Activated CD8-positive, alpha-beta T cell treated with anti-CD3 and anti-CD28 coated beads for 36 hours (primary cell): ENCODE data around the gene NTN5. TPM values are rescaled to one million over a fixed set of nuclear protein-coding genes. Genes with fewer than 3 reads are reported as not detected.

Source experiments
- ATAC-seq: fragments of 200-7000 bp; cut with Tn5 transposase; one replicate; pipeline ENCODE4 v1.10.0; 2021; ENCODE audit warnings: mild to moderate bottlenecking, moderate library complexity
- CTCF ChIA-PET: fragments of 350-600 bp; sonication (Branson Sonifier 250); formaldehyde crosslinking; loops from one replicate; lab custom pipeline; 2021; ENCODE audit warnings: antibody characterized with exemption; lab: Charles Lee
- POLR2A ChIA-PET: fragments of 350-600 bp; sonication (Branson Sonifier 250); formaldehyde crosslinking; loops from one replicate; lab custom pipeline; 2021; ENCODE audit warnings: antibody characterized with exemption; lab: Charles Lee
- DNase-seq: peaks from one replicate; pipeline ENCODE4 v3.0.0-alpha.2; 2020
- H3K27ac Mint-ChIP-seq: one replicate; pipeline ENCODE4 v1.8.0; 2021; ENCODE audit warnings: mild to moderate bottlenecking, mixed read lengths
- H3K27me3 Mint-ChIP-seq: one replicate; pipeline ENCODE4 v1.8.0; 2021; ENCODE audit warnings: mixed read lengths
- H3K36me3 Mint-ChIP-seq: one replicate; pipeline ENCODE4 v1.8.0; 2021; ENCODE audit warnings: low read depth, mixed read lengths
- H3K4me1 Mint-ChIP-seq: one replicate; pipeline ENCODE4 v1.8.0; 2021; ENCODE audit warnings: low read depth, mixed read lengths
- H3K4me3 Mint-ChIP-seq: one replicate; pipeline ENCODE4 v1.8.0; 2021; ENCODE audit warnings: mild to moderate bottlenecking, moderate library complexity, mixed read lengths
- H3K9me3 Mint-ChIP-seq: one replicate; pipeline ENCODE4 v1.8.0; 2021; ENCODE audit warnings: mixed read lengths
- intact Hi-C: fragments of 100-400 bp; cut with micrococcal nuclease; formaldehyde crosslinking; loops from one replicate; pipeline ENCODE4 v1.10.0; 2022
- total RNA-seq, 2 experiments: library from RNA; stranded (reverse); gene quantifications; one replicate each; pipeline ENCODE4 v1.2.3, GENCODE V29; 2021
- TF ChIP-seq, protein P1 (sequence below): fragments of 200-600 bp; IDR thresholded peaks from one replicate; pipeline ENCODE4 v1.8.0; 2022; ENCODE audit warnings: antibody characterized with exemption, mild to moderate bottlenecking

The NTN5 gene
- total RNA-seq, 2 experiments from 2014 or later: 0.16 to 0.83 TPM

DNA sequence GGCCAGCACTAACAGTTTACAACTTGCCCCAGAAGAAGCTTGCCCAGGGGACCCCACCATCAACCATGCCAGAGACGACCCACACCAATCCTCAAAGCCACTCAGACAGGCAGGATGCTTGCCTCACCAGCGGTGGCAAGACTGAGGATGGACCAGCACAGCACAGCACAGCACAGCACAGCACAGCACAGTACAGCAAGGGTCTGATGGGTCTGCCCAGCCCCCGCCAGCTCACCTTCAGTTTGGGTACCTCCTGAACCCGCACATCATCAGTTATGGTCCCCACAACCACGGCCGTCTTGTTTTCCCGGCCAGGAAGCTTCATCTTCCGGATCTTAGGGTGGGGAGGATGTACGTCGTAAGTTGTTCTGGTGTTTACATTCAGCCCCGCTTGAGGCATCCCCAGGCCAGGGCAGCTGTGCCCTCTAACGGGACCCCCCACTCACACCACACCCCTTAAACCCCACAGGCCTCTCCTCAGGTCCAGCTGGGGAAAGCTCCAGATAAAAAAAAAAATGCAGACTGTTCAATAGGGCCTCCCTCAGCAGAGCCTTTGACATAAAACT lies 56.2 kb downstream of the NTN5 start:
- TF ChIP-seq, protein P1, sequence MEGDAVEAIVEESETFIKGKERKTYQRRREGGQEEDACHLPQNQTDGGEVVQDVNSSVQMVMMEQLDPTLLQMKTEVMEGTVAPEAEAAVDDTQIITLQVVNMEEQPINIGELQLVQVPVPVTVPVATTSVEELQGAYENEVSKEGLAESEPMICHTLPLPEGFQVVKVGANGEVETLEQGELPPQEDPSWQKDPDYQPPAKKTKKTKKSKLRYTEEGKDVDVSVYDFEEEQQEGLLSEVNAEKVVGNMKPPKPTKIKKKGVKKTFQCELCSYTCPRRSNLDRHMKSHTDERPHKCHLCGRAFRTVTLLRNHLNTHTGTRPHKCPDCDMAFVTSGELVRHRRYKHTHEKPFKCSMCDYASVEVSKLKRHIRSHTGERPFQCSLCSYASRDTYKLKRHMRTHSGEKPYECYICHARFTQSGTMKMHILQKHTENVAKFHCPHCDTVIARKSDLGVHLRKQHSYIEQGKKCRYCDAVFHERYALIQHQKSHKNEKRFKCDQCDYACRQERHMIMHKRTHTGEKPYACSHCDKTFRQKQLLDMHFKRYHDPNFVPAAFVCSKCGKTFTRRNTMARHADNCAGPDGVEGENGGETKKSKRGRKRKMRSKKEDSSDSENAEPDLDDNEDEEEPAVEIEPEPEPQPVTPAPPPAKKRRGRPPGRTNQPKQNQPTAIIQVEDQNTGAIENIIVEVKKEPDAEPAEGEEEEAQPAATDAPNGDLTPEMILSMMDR: no peak
- Mint-ChIP-seq H3K36me3 (peaks cover 51% of the 10 kb centered on the region), H3K27me3 (no peaks in the 10 kb centered on the region), H3K9me3 (no peaks in the 10 kb centered on the region), H3K4me1 (peaks cover 23% of the 10 kb centered on the region), H3K27ac (peak overlapping the region; percentile 100), H3K4me3 (peak overlapping the region; percentile 93)
- ChIA-PET POLR2A (interaction anchor here (0.6 to 10.8 kb wide), 25 partner anchors 9 to 1188 kb away, joined by 3 to 154 read pairs (median 4); partner anchors contain the start of genes CA11, DBP, SPACA4 and SYNGR4), CTCF (interaction anchor here (0.8 to 3.6 kb wide), 5 partner anchors 8 to 225 kb away, joined by 3 to 14 read pairs (median 4); partner anchors contain the start of genes CA11 and KDELR1)
- no peak for ATAC-seq
- no peak for DNase-seq
- intact Hi-C loops: no loop called here

DNA sequence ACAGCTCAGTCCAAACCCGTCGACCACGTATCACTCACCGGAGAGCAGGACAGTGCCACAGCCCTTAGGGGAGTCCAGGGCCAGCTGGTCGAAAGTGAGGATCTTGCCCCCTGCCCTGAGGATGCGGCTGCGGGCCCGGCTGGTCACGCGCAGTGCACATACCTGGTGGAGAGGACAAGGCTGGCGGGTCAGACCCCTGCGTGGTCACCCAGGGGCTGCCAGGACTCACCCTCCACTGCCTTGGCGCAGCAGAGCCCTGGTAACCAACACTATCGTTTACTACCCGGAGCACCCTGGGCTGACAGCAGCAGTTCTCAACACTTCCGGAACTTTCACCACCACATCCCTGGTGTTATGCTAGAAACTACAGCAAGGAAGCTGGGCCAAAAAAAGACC lies 56.8 kb downstream of the NTN5 start:
- peaks cover 20% of the 10 kb centered on the region for H3K4me1 Mint-ChIP-seq
- peak overlapping the region; percentile 100 for H3K27ac Mint-ChIP-seq
- ChIA-PET CTCF (interaction anchor here (0.8 to 3.6 kb wide), 3 partner anchors 8 to 126 kb away, joined by 3 to 14 read pairs (median 5); partner anchors contain the start of gene CA11), POLR2A (interaction anchor here (0.6 to 10.8 kb wide), 18 partner anchors 8 to 1189 kb away, joined by 3 to 154 read pairs (median 4); partner anchors contain the start of genes CA11, DBP and SPACA4)
- no peak for ATAC-seq
- no peaks in the 10 kb centered on the region for H3K27me3 Mint-ChIP-seq
- no peak for DNase-seq
- H3K4me3 Mint-ChIP-seq: peak overlapping the region; percentile 93
- H3K9me3 Mint-ChIP-seq: no peaks in the 10 kb centered on the region
- TF ChIP-seq, protein P1: no peak
- peaks cover 49% of the 10 kb centered on the region for H3K36me3 Mint-ChIP-seq
- intact Hi-C loops: no loop called here

DNA sequence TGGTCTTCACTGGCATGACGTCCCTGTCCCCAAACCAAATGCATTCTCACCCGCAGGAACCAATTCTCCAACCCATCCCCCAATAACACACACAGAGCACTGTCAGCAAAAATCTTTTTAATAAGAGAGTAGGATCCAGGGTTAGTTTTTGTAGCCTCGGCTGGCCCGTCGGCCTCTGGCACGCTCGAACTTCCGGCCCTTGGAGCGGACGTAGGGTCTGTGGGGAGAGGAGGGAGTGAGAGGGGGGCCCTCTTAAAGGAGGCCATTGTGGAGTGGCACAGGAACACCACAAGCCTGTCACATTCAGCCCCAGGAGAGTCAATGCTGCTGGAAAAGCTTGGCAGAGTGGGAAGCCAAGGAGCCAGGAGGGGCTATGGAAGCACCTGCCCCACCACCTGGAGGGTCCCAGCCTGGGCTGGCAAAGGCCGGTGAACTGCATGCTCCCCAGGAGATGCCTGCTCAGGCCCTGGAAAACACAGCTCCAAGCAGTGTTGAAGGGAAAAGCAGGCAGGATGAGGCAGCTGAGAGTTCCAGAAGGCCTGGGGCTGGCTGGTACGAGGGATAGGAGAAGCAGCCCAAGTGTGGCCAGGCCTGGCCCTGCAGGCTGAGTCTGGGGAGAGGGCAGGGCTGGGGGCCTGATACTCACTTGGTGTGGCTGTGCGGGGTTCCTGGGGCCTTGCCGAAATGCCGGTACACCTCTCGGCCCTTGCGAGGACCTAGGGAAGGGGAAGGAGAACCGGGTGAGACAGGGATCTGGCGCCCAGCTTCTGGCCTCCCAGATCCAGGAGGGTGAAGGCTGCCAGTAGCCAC lies 57.4 kb downstream of the NTN5 start:
- peaks cover 49% of the 10 kb centered on the region for H3K36me3 Mint-ChIP-seq
- H3K4me3 Mint-ChIP-seq: peak overlapping the region; percentile 93
- peaks cover 20% of the 10 kb centered on the region for H3K4me1 Mint-ChIP-seq
- no peaks in the 10 kb centered on the region for H3K9me3 Mint-ChIP-seq
- TF ChIP-seq, protein P1: no peak
- ChIA-PET CTCF (no interaction called here), POLR2A (interaction anchor here (0.6 to 10.8 kb wide), 14 partner anchors 8 to 909 kb away, joined by 3 to 154 read pairs (median 4); partner anchors contain the start of genes DBP and SPACA4)
- intact Hi-C loops: no loop called here
- no peaks in the 10 kb centered on the region for H3K27me3 Mint-ChIP-seq
- DNase-seq (no peak), ATAC-seq (no peak)
- peak overlapping the region; percentile 27 for H3K27ac Mint-ChIP-seq

DNA sequence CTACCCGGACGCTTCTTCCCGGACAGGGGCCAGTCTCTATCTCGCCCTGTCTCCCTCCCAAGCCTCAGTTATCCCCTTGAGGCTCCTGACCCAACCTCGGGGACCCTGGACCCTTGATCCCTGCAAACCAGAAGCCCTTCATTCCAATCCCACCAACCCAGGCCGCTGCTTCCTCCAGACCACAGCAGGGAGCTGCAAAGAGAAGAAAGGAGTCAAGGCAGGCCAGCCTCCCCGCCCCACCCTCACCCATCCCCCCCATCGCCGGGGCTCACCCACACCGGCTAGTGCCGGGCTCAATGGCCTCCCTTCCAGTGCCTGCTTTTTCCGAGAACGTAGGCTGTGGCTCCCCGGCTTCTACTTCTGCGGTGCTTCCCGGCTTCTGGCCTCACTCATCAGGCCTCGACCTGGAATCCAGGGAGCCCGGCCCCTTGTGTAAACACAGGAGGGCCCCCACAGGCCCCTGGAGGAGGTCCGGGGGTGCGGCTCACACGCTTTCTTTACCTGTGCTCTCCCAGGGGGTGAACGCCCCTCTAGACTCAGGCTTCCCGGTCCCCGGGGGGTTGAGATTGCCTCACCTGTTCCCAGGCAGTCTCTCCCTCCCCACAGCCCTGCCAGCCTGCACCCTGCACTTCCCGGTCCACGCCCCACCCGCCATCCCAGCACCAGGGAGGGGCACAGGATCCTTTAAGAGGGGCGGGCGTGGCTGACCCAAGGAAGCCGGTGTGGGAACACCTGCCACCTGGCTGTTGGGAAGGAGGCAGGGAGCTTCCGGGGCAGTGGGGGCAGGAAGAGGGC lies 58.2 kb downstream of the NTN5 start, which contains the start of gene FAM83E:
FAM83E (minus strand) TSS at position 641 of the 795 bp plus-strand sequence. CDS start 1,704 bp downstream, outside the sequence.
- TF ChIP-seq, protein P1: no peak
- ATAC-seq (no peak), DNase-seq (peak; percentile 37)
- H3K4me3 Mint-ChIP-seq: peak within 1 kb of the TSS; percentile 93
- H3K27me3 Mint-ChIP-seq: no peaks in the 10 kb centered on the region
- peaks cover 13% of the 10 kb centered on the region for H3K4me1 Mint-ChIP-seq
- ChIA-PET POLR2A (interaction anchor here (0.6 to 10.8 kb wide), 11 partner anchors 9 to 908 kb away, joined by 3 to 154 read pairs (median 3); partner anchors contain the start of gene DBP), CTCF (interaction anchor here (0.8 kb wide), 1 partner anchor 107 kb away, joined by 3 read pairs; no protein-coding TSS in a partner anchor)
- peak within 1 kb of the TSS; percentile 27 for H3K27ac Mint-ChIP-seq
- H3K36me3 Mint-ChIP-seq: peaks cover 43% of the 10 kb centered on the region
- intact Hi-C loops: no loop called here
- no peaks in the 10 kb centered on the region for H3K9me3 Mint-ChIP-seq
